ENCODE data around the gene SEC61A2. TPM values are rescaled to one million over a fixed set of nuclear protein-coding genes. Genes with fewer than 3 reads are reported as not detected.

SEC61A2 gene
- polyA plus RNA-seq, 1 of the 3 experiments (the other 2 are of a cell fraction): 11.9 TPM

- Histone ChIP-seq H3K9me2 (no peaks in the 10 kb centered on the region), H3K4me1 (ENCODE audit: control insufficient read depth in 1 of 2, insufficient read depth in 2 of 2, low read depth in 1 of 2, low read length in 1 of 2) (peaks cover 0 to 13% of the 10 kb centered on the region in 2 experiments; a peak in 2 of 4 replicates), H3K27ac (ENCODE audit: low read depth in 2 of 2, low read length in 1 of 2) (peak overlapping the region in 1 of 2 experiments; percentile 29; a peak in 1 of 4 replicates), H3K9ac (no peak overlapping the region), H4K20me1 (ENCODE audit: insufficient read depth) (no peaks in the 10 kb centered on the region), H3K4me3 (ENCODE audit: low read depth in 2 of 2, low read length in 1 of 2) (no peak overlapping the region), H3K27me3 (ENCODE audit: insufficient read depth) (no peaks in the 10 kb centered on the region), H3K36me3 (replicated peaks in 1 of 2; ENCODE audit: control insufficient read depth in 1 of 2, insufficient read depth in 2 of 2, low read length in 1 of 2) (peaks cover 70 to 74% of the 10 kb centered on the region in 2 experiments), H3F3A (replicated peaks; ENCODE audit: insufficient read depth) (peaks cover 5% of the 10 kb centered on the region), H3K9me3 (no peaks in the 10 kb centered on the region), H3K4me2 (no peak overlapping the region), H3K79me2 (ENCODE audit: insufficient read depth) (no peaks in the 10 kb centered on the region), H2AFZ (ENCODE audit: low read depth) (no peak overlapping the region)
- TF ChIP-seq MXI1 (IDR thresholded peaks at IDR 0.05; ENCODE audit: low read depth, low read length): no peak
- TF ChIP-seq CTCF (IDR thresholded peaks at IDR 0.05): no peak
- TF ChIP-seq SMC3 (IDR thresholded peaks at IDR 0.05; ENCODE audit: low read depth, low read length): no peak
- TF ChIP-seq POLR2AphosphoS5 (IDR thresholded peaks at IDR 0.05; ENCODE audit: low read depth, low read length): no peak
- TF ChIP-seq RAD21 (IDR thresholded peaks at IDR 0.05; ENCODE audit: low read length): no peak
- TF ChIP-seq RCOR1 (IDR thresholded peaks at IDR 0.05; ENCODE audit: low read length): no peak
- TF ChIP-seq TEAD4 (IDR thresholded peaks at IDR 0.05; ENCODE audit: borderline replicate concordance, insufficient read depth): no peak
- no peak for TF ChIP-seq EZH2phosphoT487 (IDR thresholded peaks at IDR 0.05; ENCODE audit: borderline replicate concordance, low read depth)
- TF ChIP-seq NFIC (IDR thresholded peaks at IDR 0.05; ENCODE audit: borderline replicate concordance): no peak
- TF ChIP-seq REST (IDR thresholded peaks at IDR 0.05; ENCODE audit: low read depth, low read length): no peak
- TF ChIP-seq FOXM1 (IDR thresholded peaks at IDR 0.05; ENCODE audit: low read depth): no peak
- no peak for TF ChIP-seq IRF3 (IDR thresholded peaks at IDR 0.05; ENCODE audit: low read depth, low read length)
- no peak for TF ChIP-seq YY1 (IDR thresholded peaks at IDR 0.05; ENCODE audit: low read depth)
- TF ChIP-seq CHD2 (IDR thresholded peaks at IDR 0.05; ENCODE audit: low read length, partially characterized antibody): no peak
- no peak for TF ChIP-seq GATA2 (CRISPR knock-in tag; IDR thresholded peaks at IDR 0.05)
- no peak for TF ChIP-seq PBX3 (IDR thresholded peaks at IDR 0.05)
- no peak for TF ChIP-seq TCF12 (IDR thresholded peaks at IDR 0.05)
- TF ChIP-seq ELF1 (IDR thresholded peaks at IDR 0.05): no peak
- no peak for DNase-seq
- CTCF ChIA-PET: interaction anchor here (0.6 to 1.8 kb wide), 3 partner anchors 13 to 52 kb away, joined by 3 to 7 read pairs (median 3); no protein-coding TSS in a partner anchor
- WGBS (ENCODE audit: low lambda C conversion rate): 97% methylated on average over 6 of the region's 6 CpGs
- POLR2A ChIA-PET: interaction anchor here (0.8 kb wide), 1 partner anchor 60 kb away, joined by 3 read pairs; no protein-coding TSS in a partner anchor
These were observed 33.5 kb downstream of the SEC61A2 start for GRCh38 chr10:12162927-12163326.
